ENCODE measurements around the gene IL1RAPL1. TPM values are rescaled to one million over a fixed set of nuclear protein-coding genes. Genes with fewer than 3 reads are reported as not detected.

Gene IL1RAPL1
- polyA plus RNA-seq, 1 of the 3 experiments (the other 2 are of a cell fraction): 2.8 TPM

DNA sequence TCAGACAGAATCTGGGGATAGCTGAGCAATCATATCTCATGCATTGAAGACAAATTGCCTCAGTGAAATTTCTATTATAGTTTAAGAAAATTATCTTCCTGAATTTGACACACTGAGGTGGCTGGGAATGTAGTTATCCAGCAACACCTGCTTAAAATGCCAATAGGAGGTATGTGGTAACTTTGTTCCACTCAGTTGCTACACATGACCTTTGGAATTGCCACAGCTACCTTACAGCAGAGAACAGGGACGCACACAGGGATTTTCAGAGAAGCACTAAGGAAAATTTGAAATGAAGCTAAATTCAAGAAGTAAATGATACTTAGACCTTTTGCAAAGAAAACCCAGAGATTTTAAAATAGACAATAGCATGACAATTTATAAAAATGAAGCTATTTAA, 264.6 kb downstream of the IL1RAPL1 start:
- H3K4me3 ChIP-seq (ENCODE audit: low read depth in 2 of 2, low read length in 1 of 2): no peak overlapping the region
- ChIA-PET POLR2A (no interaction called here), CTCF (interaction anchor here (0.6 kb wide), 1 partner anchor 1573 kb away, joined by 3 read pairs; no protein-coding TSS in a partner anchor)
- H3K9me2 ChIP-seq: no peaks in the 10 kb centered on the region
- no peaks in the 10 kb centered on the region for H3F3A ChIP-seq (replicated peaks; ENCODE audit: insufficient read depth)
- no peaks in the 10 kb centered on the region for H3K79me2 ChIP-seq (ENCODE audit: insufficient read depth)
- TF ChIP-seq TAF1 (IDR thresholded peaks at IDR 0.05; ENCODE audit: borderline replicate concordance, low read depth, low read length) (no peak), GABPA (IDR thresholded peaks at IDR 0.05; ENCODE audit: low read depth) (no peak), SIN3A (IDR thresholded peaks at IDR 0.05; ENCODE audit: borderline replicate concordance, low read depth, low read length) (no peak), MXI1 (IDR thresholded peaks at IDR 0.05; ENCODE audit: low read depth, low read length) (no peak), POLR2AphosphoS5 (IDR thresholded peaks at IDR 0.05; ENCODE audit: low read depth, low read length) (no peak), TEAD4 (IDR thresholded peaks at IDR 0.05; ENCODE audit: borderline replicate concordance, insufficient read depth) (no peak), EZH2phosphoT487 (IDR thresholded peaks at IDR 0.05; ENCODE audit: borderline replicate concordance, low read depth) (no peak), ELF1 (IDR thresholded peaks at IDR 0.05) (no peak), MEF2A (IDR thresholded peaks at IDR 0.05; ENCODE audit: borderline replicate concordance, low read depth) (no peak), FOXM1 (IDR thresholded peaks at IDR 0.05; ENCODE audit: low read depth) (no peak)
- H3K9me3 ChIP-seq: no peaks in the 10 kb centered on the region
- no peak overlapping the region for H2AFZ ChIP-seq (ENCODE audit: low read depth)
- H3K9ac ChIP-seq: no peak overlapping the region
- WGBS (ENCODE audit: low lambda C conversion rate): 17% methylated on average over 1 of the region's 1 CpG
- H3K36me3 ChIP-seq (replicated peaks in 1 of 2; ENCODE audit: control insufficient read depth in 1 of 2, insufficient read depth in 2 of 2, low read length in 1 of 2): no peaks in the 10 kb centered on the region
- H3K27ac ChIP-seq (ENCODE audit: low read depth in 2 of 2, low read length in 1 of 2): no peak overlapping the region
- no peaks in the 10 kb centered on the region for H3K27me3 ChIP-seq (ENCODE audit: insufficient read depth)
- no peak overlapping the region for H3K4me2 ChIP-seq
- DNase-seq: no peak
- no peaks in the 10 kb centered on the region for H4K20me1 ChIP-seq (ENCODE audit: insufficient read depth)
- no peaks in the 10 kb centered on the region for H3K4me1 ChIP-seq (ENCODE audit: control insufficient read depth in 1 of 2, insufficient read depth in 2 of 2, low read depth in 1 of 2, low read length in 1 of 2)

DNA sequence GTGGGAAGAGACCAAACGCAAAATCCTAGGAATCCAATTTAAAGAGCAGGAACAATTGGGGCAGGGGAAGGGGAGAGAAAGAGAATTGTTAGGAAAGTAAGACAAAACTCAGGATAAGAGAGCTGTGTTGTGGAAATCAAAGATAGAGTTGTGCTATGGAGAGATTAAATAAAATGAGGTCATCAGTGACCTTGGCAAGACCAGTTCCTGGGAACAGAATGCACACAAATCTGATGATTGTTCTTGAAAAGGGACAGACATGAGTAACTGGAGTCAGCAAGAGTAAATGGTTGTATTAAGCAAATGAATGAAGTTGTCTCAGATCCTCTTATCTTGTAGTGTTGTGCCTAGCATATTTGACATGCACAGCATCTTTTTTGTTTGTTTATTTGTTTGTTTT, 267.4 kb downstream of the IL1RAPL1 start:
- no peak overlapping the region for H3K4me3 ChIP-seq (ENCODE audit: low read depth in 2 of 2, low read length in 1 of 2)
- no peaks in the 10 kb centered on the region for H3K36me3 ChIP-seq (replicated peaks in 1 of 2; ENCODE audit: control insufficient read depth in 1 of 2, insufficient read depth in 2 of 2, low read length in 1 of 2)
- no peaks in the 10 kb centered on the region for H3K27me3 ChIP-seq (ENCODE audit: insufficient read depth)
- H3K9ac ChIP-seq: no peak overlapping the region
- no peaks in the 10 kb centered on the region for H3K9me2 ChIP-seq
- no peaks in the 10 kb centered on the region for H3F3A ChIP-seq (replicated peaks; ENCODE audit: insufficient read depth)
- DNase-seq: no peak
- no peak overlapping the region for H2AFZ ChIP-seq (ENCODE audit: low read depth)
- H3K4me2 ChIP-seq: no peak overlapping the region
- TF ChIP-seq FOXM1 (IDR thresholded peaks at IDR 0.05; ENCODE audit: low read depth) (no peak), RAD21 (IDR thresholded peaks at IDR 0.05; ENCODE audit: low read length) (no peak), NRF1 (IDR thresholded peaks at IDR 0.05; ENCODE audit: low read depth, low read length) (no peak), RFX5 (IDR thresholded peaks at IDR 0.05; ENCODE audit: low read length) (no peak), EP300 (IDR thresholded peaks at IDR 0.05; ENCODE audit: borderline replicate concordance in 1 of 2, low read depth in 1 of 2, low read length in 1 of 2) (no peak), FOXJ3 (CRISPR knock-in tag; IDR thresholded peaks at IDR 0.05) (no peak), JUND (IDR thresholded peaks at IDR 0.05) (no peak), MXI1 (IDR thresholded peaks at IDR 0.05; ENCODE audit: low read depth, low read length) (no peak)
- TF ChIP-seq, protein P1, sequence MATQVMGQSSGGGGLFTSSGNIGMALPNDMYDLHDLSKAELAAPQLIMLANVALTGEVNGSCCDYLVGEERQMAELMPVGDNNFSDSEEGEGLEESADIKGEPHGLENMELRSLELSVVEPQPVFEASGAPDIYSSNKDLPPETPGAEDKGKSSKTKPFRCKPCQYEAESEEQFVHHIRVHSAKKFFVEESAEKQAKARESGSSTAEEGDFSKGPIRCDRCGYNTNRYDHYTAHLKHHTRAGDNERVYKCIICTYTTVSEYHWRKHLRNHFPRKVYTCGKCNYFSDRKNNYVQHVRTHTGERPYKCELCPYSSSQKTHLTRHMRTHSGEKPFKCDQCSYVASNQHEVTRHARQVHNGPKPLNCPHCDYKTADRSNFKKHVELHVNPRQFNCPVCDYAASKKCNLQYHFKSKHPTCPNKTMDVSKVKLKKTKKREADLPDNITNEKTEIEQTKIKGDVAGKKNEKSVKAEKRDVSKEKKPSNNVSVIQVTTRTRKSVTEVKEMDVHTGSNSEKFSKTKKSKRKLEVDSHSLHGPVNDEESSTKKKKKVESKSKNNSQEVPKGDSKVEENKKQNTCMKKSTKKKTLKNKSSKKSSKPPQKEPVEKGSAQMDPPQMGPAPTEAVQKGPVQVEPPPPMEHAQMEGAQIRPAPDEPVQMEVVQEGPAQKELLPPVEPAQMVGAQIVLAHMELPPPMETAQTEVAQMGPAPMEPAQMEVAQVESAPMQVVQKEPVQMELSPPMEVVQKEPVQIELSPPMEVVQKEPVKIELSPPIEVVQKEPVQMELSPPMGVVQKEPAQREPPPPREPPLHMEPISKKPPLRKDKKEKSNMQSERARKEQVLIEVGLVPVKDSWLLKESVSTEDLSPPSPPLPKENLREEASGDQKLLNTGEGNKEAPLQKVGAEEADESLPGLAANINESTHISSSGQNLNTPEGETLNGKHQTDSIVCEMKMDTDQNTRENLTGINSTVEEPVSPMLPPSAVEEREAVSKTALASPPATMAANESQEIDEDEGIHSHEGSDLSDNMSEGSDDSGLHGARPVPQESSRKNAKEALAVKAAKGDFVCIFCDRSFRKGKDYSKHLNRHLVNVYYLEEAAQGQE (IDR thresholded peaks at IDR 0.05; ENCODE audit: low read depth, low read length): no peak
- TF ChIP-seq, protein P2, sequence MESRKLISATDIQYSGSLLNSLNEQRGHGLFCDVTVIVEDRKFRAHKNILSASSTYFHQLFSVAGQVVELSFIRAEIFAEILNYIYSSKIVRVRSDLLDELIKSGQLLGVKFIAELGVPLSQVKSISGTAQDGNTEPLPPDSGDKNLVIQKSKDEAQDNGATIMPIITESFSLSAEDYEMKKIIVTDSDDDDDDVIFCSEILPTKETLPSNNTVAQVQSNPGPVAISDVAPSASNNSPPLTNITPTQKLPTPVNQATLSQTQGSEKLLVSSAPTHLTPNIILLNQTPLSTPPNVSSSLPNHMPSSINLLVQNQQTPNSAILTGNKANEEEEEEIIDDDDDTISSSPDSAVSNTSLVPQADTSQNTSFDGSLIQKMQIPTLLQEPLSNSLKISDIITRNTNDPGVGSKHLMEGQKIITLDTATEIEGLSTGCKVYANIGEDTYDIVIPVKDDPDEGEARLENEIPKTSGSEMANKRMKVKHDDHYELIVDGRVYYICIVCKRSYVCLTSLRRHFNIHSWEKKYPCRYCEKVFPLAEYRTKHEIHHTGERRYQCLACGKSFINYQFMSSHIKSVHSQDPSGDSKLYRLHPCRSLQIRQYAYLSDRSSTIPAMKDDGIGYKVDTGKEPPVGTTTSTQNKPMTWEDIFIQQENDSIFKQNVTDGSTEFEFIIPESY (IDR thresholded peaks at IDR 0.05; ENCODE audit: borderline replicate concordance, low read depth): no peak
- no peaks in the 10 kb centered on the region for H4K20me1 ChIP-seq (ENCODE audit: insufficient read depth)
- ChIA-PET CTCF (no interaction called here), POLR2A (no interaction called here)
- H3K9me3 ChIP-seq: no peaks in the 10 kb centered on the region
- WGBS (ENCODE audit: low lambda C conversion rate): 19% methylated on average over 1 of the region's 1 CpG
- no peaks in the 10 kb centered on the region for H3K4me1 ChIP-seq (ENCODE audit: control insufficient read depth in 1 of 2, insufficient read depth in 2 of 2, low read depth in 1 of 2, low read length in 1 of 2)
- H3K27ac ChIP-seq (ENCODE audit: low read depth in 2 of 2, low read length in 1 of 2): no peak overlapping the region
- no peaks in the 10 kb centered on the region for H3K79me2 ChIP-seq (ENCODE audit: insufficient read depth)

All from SK-N-SH (cell line).